Right atrium auricular region (tissue), 2 donors: ENCODE results near the gene SORL1. TPM values are rescaled to one million over a fixed set of nuclear protein-coding genes. Genes with fewer than 3 reads are reported as not detected.

Source experiments
- DNase-seq: peaks from one replicate; pipeline ENCODE4 v3.0.0-alpha.2; 2019; ENCODE audit warnings: low spot score
- H3K27ac ChIP-seq, 2 donors: fragments of 200-600 bp; sonication (generic); 1 replicate in 1 of 2; 2 replicates in 1 of 2; pipeline ENCODE4 v1.5.1; 2016 to 2019
- H3K27me3 ChIP-seq, 2 donors: fragments of 200-600 bp; sonication (generic); one replicate each; pipeline versions ENCODE4 v1.5.1 to v1.6.0; 2017 to 2019
- H3K36me3 ChIP-seq: fragments of 200-600 bp; sonication (generic); one replicate; pipeline ENCODE4 v1.5.1; 2016
- H3K4me1 ChIP-seq, 2 donors: fragments of 200-600 bp; sonication (generic); one replicate each; pipeline versions ENCODE4 v1.5.1 to v1.6.0; 2017 to 2019
- H3K4me3 ChIP-seq, 2 donors: fragments of 200-600 bp; sonication (generic); 1 replicate in 1 of 2; 2 replicates in 1 of 2; pipeline ENCODE4 v1.5.1; 2017 to 2019; ENCODE audit warnings: mild to moderate bottlenecking in 1 of 2, moderate library complexity in 1 of 2
- H3K9me3 ChIP-seq, 2 donors: fragments of 200-600 bp; sonication (generic); one replicate each; pipeline ENCODE4 v1.5.1; 2019
- CTCF ChIP-seq, 2 donors: fragments of 200-600 bp; sonication (generic); IDR thresholded peaks; one replicate each; pipeline ENCODE4 v1.5.1; 2019; ENCODE audit warnings: antibody characterized with exemption in 2 of 2
- total RNA-seq, 2 donors: library from RNA; depleted of rRNA; stranded (reverse); fragments of >200 nt; gene quantifications; one replicate each; pipeline ENCODE4 v1.1.0, GENCODE V29; 2016

SORL1 gene
- total RNA-seq, 2 donors from 2014 or later, result 6.4 to 7.5 TPM

DNA sequence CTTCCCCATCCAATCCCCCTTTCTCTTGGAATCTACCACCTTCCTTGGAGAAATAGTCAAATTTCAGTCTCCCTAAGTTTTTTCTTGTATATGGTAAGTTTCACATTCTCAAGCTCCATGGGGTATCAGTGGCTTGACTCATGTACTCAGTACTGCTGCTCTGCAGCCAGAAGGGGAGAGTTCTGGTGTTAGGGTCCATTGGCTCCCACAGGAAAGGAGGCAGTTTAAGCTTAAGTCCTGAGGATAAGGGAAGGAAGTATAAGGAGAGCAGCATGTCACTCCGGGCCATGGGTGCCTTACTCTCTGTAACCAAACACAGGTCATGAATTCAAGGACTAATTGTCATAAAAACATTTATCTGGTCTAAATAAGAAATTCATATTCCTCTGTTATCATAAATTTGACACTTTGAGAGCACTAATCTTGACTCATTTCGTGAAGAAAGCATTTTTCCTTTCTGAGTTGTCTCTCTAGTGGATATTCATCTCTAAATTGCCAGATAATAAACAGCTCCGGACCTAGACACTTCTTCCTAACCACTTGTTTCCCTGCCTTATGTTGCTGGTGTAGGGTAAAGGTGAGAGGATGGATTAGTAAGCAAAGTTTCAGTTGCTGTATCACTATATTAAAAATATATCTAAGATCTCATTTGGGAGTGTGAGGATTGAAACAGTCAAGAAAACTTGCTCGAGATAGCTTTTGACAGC lies 20.1 kb upstream of the SORL1 start:
- Histone ChIP-seq H3K27me3 (no peaks in the 10 kb centered on the region), H3K36me3 (no peaks in the 10 kb centered on the region), H3K4me3 (no peak overlapping the region), H3K9me3 (no peaks in the 10 kb centered on the region), H3K4me1 (peaks cover 0 to 5% of the 10 kb centered on the region in 2 donors), H3K27ac (no peak overlapping the region)
- no peak for DNase-seq
- no peak for TF ChIP-seq CTCF (IDR thresholded peaks at IDR 0.05)

- Histone ChIP-seq H3K4me1 (peaks cover 0 to 11% of the 10 kb centered on the region in 2 donors), H3K27me3 (no peaks in the 10 kb centered on the region), H3K9me3 (no peaks in the 10 kb centered on the region), H3K36me3 (no peaks in the 10 kb centered on the region), H3K27ac (no peak overlapping the region), H3K4me3 (no peak overlapping the region)
- TF ChIP-seq CTCF (IDR thresholded peaks at IDR 0.05), result no peak
- DNase-seq, result no peak
These were observed 17.0 kb upstream of the SORL1 start for GRCh38 chr11:121435132-121435531.

DNA sequence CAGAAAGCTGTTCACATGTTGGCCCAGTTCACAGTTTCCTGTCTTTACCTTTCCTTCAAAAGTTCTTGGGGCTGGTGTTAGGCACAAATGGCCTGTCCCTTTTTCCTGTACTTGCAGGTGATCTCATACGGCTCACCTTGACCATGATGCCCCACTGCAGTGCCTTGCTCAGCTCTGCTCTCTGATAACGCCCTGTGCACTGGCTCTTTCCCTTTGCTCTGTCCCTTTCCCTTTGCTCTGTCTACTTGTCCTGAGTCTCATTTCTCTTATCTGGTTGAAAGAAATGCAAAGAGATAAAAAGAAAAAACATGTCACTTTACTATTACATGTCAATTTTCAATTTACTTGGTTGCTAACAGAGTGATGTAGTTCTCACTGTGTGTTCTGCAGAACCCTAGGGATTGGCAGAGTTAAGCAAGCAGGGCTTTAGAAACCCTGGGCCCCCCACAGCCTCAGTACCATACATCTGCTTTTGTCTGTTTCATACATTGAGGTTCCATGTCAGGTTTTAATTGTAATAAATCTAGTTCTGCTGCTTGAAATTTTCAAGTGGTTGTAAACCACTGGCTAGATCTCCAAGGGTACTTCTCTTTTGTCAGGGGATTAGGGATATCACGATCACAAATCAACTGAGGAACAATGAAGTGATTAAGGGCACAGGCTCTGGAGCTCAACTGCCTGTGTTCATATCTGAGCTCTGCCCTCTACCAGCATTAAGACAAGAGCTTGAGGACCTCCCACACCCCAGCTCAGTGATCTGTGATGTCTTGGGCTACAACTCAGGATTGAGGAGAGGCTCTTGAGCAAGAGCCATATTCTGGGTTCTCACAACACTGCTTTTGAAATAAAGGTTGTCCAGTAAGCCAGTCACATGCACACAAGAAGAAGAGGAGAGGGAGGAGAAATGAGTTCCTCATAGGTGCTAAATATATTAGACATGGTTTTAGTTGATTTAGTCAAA lies 16.3 kb upstream of the SORL1 start:
- Histone ChIP-seq H3K4me1 (peaks cover 0 to 11% of the 10 kb centered on the region in 2 donors), H3K4me3 (no peak overlapping the region), H3K36me3 (no peaks in the 10 kb centered on the region), H3K27ac (no peak overlapping the region), H3K27me3 (no peaks in the 10 kb centered on the region), H3K9me3 (no peaks in the 10 kb centered on the region)
- no peak for DNase-seq
- no peak for TF ChIP-seq CTCF (IDR thresholded peaks at IDR 0.05)

- no peak for TF ChIP-seq CTCF (IDR thresholded peaks at IDR 0.05)
- no peaks in the 10 kb centered on the region for H3K27me3 ChIP-seq
- H3K4me3 ChIP-seq, result no peak overlapping the region
- H3K27ac ChIP-seq, result no peak overlapping the region
- H3K4me1 ChIP-seq, result peaks cover 0 to 11% of the 10 kb centered on the region in 2 donors
- no peak for DNase-seq
- H3K9me3 ChIP-seq, result no peaks in the 10 kb centered on the region
- H3K36me3 ChIP-seq, result no peaks in the 10 kb centered on the region
These were observed 15.0 kb upstream of the SORL1 start for GRCh38 chr11:121437018-121437685.

DNA sequence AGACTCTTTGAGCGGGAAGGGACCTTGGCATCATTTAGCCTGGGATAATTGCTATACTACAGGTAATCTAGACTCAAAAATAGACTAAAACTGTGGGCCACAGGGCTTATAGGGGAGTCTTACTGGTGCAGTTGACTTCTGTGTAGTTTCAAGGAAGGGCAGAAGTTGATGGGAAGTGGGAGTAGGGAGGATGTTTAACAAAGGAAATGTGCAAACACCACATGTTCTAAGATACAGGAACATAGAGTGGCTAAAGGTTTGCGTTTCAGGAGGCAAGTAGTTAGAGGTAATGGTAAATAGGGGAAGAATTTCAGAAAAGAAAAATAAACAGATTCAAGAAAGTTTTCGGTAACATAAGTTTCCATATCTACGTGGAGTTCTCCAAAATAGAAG lies 14.4 kb upstream of the SORL1 start:
- Histone ChIP-seq H3K4me1 (peaks cover 0 to 11% of the 10 kb centered on the region in 2 donors), H3K4me3 (no peak overlapping the region), H3K27me3 (no peaks in the 10 kb centered on the region), H3K27ac (no peak overlapping the region), H3K36me3 (no peaks in the 10 kb centered on the region), H3K9me3 (no peaks in the 10 kb centered on the region)
- TF ChIP-seq CTCF (IDR thresholded peaks at IDR 0.05), result no peak
- no peak for DNase-seq
